Kasumi-1 (cell line): ENCODE measurements around the gene DENND4C.
A peak's percentile ranks its signal among the peaks of the same experiment; 100 is the strongest.
"Not testable (repeated sequence)": the region's sequence is repeated elsewhere in the genome, so short reads cannot be mapped to it uniquely, and the experiment has no call there.

ENCODE experiments used
- DNase-seq, 2 experiments: peaks; one replicate each; lab custom pipeline; 2025; lab: John Stamatoyannopoulos, UW

DENND4C gene

GRCh38 chr9:19230355-19231125 is at the start of gene DENND4C:
DENND4C (plus strand) TSS chr9:19230693; CDS start chr9:19276175, 45,482 bp downstream.
- peak; percentile 47 to 71 for DNase-seq

DNA sequence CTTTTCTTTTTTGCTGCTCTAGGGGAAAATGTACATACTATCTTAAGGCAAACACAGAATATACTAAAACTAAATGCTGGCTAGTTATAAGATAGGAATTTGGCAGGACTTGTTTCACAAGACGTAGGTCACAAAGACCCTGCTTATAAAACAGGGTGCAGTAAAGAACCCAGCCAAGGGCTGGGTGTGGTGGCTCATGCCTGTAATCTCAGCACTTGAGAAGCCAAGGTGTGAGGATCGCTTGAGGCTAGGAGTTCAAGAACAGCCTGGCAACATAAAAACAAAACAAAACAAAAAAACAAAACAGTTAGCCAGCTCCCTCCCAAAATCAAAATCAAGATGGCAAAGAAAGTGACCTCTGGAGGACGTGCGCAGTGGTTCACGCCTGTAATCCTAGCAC is 49.5 kb upstream of the DENND4C start:
- no peak for DNase-seq

GRCh38 chr9:19181561-19181960 is 48.9 kb upstream of the DENND4C start:
- no peak for DNase-seq

DNA sequence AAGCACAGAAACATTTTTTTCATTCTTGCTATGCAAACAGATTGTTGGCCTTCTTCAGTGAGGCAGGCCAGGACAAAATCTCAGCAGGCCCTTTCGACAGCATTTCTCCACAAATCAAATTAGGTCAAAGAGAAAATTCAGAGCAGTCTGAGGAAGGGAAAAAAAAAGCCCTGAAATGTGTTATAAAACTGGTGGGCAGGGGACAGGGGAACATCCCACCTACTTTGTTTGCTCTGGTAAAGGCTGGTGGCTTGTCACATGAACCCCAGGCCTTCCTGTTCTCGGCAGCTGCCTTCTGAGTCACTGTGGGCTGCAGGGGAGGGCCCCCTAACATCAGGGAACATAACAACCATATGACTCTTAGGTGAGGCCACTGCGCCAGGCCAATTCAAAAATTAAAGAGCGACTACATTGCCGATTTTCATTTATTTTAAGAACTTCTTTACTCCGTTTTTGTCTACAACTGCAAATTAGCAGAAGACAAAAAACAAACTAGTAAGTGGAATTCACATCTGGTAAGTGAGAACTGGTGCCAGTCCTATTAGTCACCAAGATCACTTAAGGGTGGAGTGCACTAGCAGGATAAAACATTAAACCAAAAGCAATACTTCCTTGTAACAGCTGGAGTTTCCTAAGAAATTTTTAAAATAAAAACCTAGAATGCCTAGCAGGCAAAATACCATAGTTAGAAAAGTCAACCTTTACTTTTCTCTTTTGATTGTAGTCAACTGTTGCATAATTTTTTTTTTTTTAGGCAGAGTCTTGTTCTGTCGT is 46.2 kb upstream of the DENND4C start:
- DNase-seq, result peak; percentile 78 to 81

DNA sequence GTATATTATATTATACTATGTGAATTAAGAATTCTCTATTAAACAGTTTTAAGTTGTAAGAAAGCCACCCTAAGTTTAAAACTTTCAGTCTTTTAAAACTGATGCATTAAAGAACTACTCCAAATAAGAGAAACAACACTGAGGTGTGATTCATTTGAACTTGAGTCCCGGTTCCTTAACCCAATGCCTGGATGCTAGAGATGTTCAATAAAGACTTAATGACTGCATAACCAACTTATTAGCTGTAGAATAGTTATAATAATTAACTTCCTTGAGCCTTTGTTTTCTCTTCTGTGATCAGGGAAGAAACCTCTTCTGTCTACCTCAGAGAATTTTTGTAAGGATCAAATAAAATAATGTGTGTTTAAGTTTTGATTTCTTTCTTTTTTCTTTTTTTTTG is 45.3 kb upstream of the DENND4C start:
- no peak for DNase-seq

DNA sequence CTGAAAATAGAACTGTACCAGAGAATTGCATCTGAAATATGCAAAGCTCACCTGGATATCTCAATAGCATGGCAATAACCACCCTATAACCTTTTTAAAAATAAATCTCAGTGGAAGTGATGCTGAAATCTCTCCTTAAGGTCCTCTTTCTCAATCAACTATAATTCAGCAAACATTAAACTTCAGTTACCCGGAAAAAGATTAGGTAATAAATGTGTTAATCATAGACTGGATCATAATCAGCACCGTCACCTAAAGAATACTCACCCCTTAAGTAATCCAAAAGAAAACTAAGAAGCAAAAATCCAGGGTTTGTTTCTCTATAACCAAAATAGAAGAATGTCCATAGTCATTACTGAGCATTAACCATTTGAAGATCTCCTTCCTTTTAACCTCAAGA is 44.3 kb upstream of the DENND4C start:
- no peak for DNase-seq

GRCh38 chr9:19188771-19189170 is 41.7 kb upstream of the DENND4C start:
- DNase-seq, result no peak

DNA sequence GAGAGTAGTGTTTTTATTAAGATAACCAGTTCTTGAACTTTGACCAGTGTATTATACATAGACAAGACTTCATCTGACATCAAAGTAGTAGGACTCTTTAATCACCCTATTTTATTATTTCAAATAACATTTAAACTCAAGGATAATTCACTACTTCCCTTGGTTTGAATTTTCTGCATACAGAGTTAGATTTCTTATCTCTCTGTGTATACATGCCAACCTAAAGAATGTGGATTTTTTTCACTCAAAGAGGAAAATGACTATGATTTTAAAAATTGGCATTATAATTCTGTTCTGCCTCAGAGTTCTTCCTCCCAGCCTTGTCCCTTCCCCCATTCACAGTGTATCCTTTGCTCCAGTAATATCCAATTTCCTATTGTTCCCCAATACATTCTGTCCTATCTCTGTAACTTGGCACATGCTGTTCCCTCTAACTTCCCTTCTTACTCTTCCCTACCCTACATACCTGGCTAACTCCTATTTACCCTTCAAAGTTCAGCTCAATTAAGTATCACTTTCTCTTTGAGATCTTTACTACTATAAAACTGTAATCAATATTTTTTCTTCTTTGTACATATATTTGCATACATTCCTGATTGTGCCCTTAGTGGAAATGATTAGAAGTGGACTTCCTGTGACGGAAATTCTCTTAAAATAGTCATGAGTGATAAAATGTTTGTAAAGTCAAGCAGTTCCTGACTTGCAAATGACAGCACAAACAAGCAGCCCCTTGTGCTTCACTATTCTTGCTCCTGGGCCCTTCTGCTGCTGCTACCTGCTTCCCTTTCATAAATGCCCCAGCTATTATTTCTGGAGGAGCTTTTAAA is 38.1 kb upstream of the DENND4C start:
- no peak for DNase-seq

DNA sequence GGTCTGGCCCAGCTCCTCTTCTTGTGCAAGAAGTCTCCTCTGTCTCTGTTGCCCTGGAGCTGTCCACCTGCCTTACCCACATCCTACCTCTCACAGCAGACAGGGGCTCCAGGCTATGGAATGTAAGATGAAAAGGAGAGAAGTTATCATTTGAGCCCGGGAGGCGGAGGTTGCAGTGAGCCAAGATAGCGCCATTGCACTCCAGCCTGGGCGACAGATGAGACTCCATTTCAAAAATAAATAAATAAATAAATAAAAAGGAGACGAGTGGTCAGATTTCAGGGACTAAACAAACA is 37.5 kb upstream of the DENND4C start:
- DNase-seq, result no peak

DNA sequence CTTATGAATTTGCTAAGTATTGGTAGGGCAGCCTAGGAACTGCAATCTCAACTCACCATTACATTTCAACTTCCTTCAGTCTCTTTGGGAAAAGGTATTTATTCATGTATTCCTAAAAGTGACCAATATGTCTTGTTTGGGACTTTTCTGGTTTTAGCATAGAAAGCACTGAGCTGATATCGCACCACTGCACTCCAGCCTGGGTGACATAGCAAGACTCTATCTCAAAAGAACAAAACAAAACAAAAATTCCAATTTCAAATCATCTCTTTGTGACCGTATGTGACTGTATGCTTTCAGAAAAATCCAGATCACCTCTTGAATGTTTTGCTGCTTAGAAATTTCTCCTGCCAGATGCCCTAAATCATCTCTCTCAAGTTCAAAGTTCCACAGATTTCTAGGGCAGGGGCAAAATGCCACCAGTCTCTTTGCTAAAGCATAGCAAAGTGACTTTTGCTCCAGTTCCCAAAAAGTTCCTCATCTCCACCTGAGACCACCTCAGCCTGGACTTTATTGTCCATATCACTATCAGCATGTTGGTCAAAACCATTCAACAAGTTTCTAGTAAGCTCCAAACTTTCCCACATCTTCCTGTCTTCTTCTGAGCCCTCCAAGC is 37.0 kb upstream of the DENND4C start:
- DNase-seq, result not testable (repeated sequence)

- no peak for DNase-seq
Measured at GRCh38 chr9:19198406-19198805, 32.1 kb upstream of the DENND4C start.

DNA sequence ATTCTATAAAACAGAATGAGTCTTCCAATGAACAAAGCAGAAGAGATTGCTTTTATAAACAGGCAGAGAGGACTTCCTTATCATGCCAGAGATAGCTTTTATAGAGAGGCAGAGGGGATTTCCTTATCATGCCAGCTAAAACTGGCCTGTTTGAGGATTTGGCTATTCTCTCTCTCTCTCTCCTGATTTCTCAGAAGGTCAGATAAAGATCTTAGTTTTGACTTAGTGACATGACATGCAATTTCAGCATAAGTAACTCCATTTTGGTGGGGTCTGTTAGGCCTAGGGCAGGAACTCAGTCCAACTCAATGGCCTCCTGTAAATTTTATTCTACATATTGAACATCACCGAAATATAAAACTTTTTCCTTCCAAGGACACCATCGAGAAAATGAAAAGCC is 31.5 kb upstream of the DENND4C start:
- no peak for DNase-seq

DNA sequence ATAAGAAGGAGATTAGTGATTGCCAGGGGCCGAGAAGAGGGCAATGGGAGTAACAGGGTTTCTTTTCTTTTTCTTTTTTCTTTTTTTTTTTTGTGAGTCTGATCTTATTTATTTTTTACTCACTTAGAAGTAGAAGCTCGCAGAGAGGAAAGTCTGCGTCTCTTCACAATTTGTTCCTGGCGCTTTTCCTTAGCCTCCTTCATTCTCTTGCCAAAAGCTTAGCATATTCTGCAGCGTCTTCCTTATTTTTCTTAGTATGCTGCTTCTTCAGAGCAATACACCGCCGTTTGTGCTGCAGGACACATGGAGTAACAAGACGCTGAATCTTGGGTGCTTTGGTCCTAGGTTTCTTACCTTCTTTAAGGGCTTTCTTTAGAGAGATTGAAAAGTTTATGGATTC is 30.3 kb upstream of the DENND4C start:
- no peak for DNase-seq

DNA sequence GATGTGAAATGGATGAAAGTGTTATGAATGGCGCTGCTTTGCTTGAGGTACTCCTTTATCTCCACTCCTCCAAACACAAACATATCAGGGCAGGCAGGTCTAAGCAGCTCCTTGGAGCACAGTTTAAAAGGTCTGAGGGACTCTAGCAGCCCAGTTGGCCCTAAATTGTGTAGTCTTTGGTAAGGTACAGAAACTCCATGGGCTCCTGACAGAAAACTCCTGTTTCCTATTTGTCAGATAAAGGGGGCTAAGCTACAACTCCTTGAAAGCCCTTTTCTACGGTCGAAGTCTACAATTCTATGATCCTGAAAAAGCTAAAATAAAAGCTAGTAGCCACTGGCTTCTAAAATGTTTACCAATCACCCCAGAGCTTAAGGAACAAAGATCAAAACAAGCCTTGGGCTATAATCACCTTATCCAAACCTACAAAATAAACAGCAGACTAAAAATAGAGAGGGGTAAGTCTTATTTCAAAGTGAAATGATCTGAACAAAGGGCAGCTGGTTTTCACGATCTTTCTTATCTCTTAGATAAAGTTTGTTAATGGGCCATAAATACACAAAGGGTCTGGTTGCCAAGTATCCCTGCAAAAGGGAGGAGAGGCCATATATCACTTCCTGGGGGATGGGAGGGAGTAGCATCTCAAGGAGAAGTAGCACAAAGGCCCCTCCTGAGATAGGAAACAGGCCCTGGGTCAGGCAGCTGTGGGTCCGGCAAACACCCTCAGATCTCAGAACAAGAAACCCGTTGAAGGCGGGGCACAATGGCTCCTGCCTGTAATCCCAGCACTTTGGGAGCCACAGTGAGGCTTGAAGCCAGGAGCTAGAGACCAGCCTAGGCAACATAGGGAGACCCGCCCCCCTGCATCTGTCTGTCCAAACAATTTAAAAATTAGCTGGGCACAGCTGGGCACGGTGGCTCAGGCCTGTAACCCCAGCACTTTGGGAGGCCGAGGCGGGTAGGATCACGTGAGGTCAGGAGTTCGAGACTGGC is 28.3 kb upstream of the DENND4C start:
- DNase-seq, result no peak

DNA sequence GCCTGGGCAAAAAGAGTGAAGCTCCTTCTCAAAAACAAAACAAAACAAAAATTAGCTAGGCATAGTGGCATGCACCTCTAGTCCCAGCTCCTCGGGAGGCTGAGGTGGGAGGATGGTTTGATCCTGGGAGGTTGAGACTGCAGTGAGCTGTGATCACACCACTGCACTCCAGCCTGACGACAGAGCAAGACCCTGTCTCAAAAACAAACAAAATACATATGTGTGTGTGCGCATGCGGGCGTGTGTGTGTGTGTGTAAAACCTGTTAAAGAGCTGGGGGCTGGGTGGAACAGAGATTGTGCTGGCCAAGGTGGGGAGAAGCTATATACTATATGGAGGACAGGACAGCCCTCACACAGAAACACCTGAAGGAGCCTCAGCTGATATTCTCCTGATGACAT is 27.4 kb upstream of the DENND4C start:
- DNase-seq, result no peak

GRCh38 chr9:19208653-19209052 is 21.8 kb upstream of the DENND4C start:
- DNase-seq, result no peak

DNA sequence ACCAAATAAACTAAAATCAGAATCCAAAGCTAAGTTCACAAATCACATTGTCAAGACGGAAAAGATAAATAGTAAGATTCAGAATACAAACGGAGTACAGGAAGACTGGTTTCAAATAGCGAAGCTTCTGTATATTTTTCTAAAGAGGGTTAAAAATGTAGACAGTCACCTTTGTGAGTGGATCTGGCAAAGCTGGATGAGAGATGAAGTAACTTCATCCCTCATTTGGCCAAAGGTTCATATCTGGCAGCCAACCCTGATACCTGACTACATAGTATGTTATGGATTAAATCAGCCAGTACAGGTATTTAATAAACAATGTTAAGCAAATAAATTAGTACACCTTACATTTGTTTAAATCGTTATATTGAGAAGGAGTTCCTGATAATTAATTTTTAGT is 21.3 kb upstream of the DENND4C start:
- DNase-seq, result no peak

GRCh38 chr9:19213823-19214222 is 16.7 kb upstream of the DENND4C start:
- DNase-seq, result no peak

DNA sequence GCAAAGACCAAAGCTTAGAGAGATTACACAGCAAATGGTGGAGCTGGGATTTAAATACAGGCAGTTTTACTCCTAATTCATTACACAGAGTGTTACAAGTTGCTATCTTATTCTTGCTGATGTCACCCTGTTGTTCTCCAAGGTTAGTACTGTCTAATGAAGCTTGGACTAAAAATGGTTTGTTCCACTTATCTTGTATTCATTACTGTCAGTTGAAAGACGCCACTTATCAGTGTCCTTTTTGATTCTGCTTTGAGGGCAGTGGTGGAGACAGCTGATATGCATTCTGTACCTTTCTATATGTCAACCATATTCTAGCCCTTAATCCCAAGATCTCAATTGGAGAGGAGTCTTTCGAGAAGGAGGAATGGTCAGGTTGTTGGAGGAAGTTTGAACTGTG is 14.0 kb upstream of the DENND4C start:
- DNase-seq, result no peak

GRCh38 chr9:19221326-19221725 is 9.2 kb upstream of the DENND4C start:
- DNase-seq, result no peak

DNA sequence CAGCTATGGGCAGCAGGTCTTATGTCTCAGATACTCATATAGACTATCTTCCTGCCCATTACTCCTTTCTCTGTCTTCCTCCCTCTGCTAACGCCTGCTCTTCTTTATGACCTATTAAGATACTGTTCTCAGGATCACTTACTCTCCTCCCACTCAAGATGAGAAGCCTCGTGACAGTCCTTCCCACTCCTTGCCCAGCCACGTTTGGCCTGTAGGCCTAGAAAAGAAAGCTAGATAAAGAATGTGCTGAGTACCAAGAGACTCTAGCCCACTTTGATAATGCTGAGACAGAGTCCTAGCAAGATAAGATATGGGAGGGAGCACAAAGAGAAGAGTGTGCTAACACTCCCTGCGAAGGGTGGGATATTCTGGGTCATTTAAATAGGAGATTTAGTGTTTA is 6.8 kb upstream of the DENND4C start:
- DNase-seq, result no peak
